GM19467 (cell line): ENCODE measurements around the gene CLRN1.

Experiments
- ATAC-seq: cut with Tn5 transposase; IDR thresholded peaks from one replicate; pipeline ENCODE4 v1.9.1; 2021; ENCODE audit warnings: mild to moderate bottlenecking, moderate library complexity; ENCODE audit not compliant: unreplicated experiment

The CLRN1 gene

GRCh38 chr3:150925751-150926201 lies 46.8 kb downstream of the CLRN1 start:
- ATAC-seq: peak; percentile 94

GRCh38 chr3:150922611-150923010 lies 49.9 kb downstream of the CLRN1 start:
- no peak for ATAC-seq

- no peak for ATAC-seq
Observed at GRCh38 chr3:150921209-150921608, 51.3 kb downstream of the CLRN1 start.

- ATAC-seq: no peak
Observed at GRCh38 chr3:150920236-150920635, 52.3 kb downstream of the CLRN1 start.

- no peak for ATAC-seq
Observed at GRCh38 chr3:150917951-150918350, 54.6 kb downstream of the CLRN1 start.

- ATAC-seq: no peak
Observed at GRCh38 chr3:150913133-150913922, 59.2 kb downstream of the CLRN1 start.

GRCh38 chr3:150912501-150912900 lies 60.0 kb downstream of the CLRN1 start:
- ATAC-seq: no peak

- ATAC-seq: no peak
Observed at GRCh38 chr3:150911771-150912170, 60.8 kb downstream of the CLRN1 start.

- ATAC-seq: no peak
Observed at GRCh38 chr3:150906461-150906860, 66.1 kb downstream of the CLRN1 start.

- ATAC-seq: no peak
Observed at GRCh38 chr3:150905746-150906145, 66.8 kb downstream of the CLRN1 start.

GRCh38 chr3:150905339-150905738 lies 67.2 kb downstream of the CLRN1 start, which contains the start of gene MINDY4B:
Gene MINDY4B (minus strand): TSS chr3:150905439. CDS start chr3:150905439, 0 bp downstream.
- ATAC-seq: no peak

- ATAC-seq: no peak
Observed at GRCh38 chr3:150902988-150903387, 69.5 kb downstream of the CLRN1 start.

GRCh38 chr3:150901793-150902192 lies 70.7 kb downstream of the CLRN1 start:
- no peak for ATAC-seq

- ATAC-seq: no peak
Observed at GRCh38 chr3:150899141-150899540, 73.4 kb downstream of the CLRN1 start.

GRCh38 chr3:150898046-150898754 lies 74.3 kb downstream of the CLRN1 start:
- ATAC-seq: no peak

- ATAC-seq: no peak
Observed at GRCh38 chr3:150897592-150897991, 74.9 kb downstream of the CLRN1 start.

GRCh38 chr3:150890831-150891230 lies 81.7 kb downstream of the CLRN1 start:
- no peak for ATAC-seq

GRCh38 chr3:150890295-150890694 lies 82.2 kb downstream of the CLRN1 start:
- no peak for ATAC-seq

- ATAC-seq: no peak
Observed at GRCh38 chr3:150889106-150889505, 83.4 kb downstream of the CLRN1 start.

- ATAC-seq: no peak
Observed at GRCh38 chr3:150887031-150887430, 85.5 kb downstream of the CLRN1 start.

- ATAC-seq: no peak
Observed at GRCh38 chr3:150885535-150885934, 87.0 kb downstream of the CLRN1 start.

GRCh38 chr3:150878996-150879575 lies 93.4 kb downstream of the CLRN1 start:
- no peak for ATAC-seq
